GM23338 (cell line): ENCODE data around the gene ATXN7. TPM values are rescaled to one million over a fixed set of nuclear protein-coding genes. Genes with fewer than 3 reads are reported as not detected.

Source experiments
- ATAC-seq: fragments of 200-7000 bp; cut with Tn5 transposase; 3 replicates; pipeline ENCODE4 v1.9.1; 2020
- DNase-seq: peaks from one replicate; pipeline ENCODE4 v3.0.0-alpha.2; 2015; ENCODE audit warnings: low spot score
- H2AFZ ChIP-seq: fragments of 200-600 bp; sonication (generic); 2 replicates; pipeline ENCODE4 v1.8.0; 2016; ENCODE audit warnings: antibody characterized with exemption, mild to moderate bottlenecking, moderate library complexity
- H3F3A ChIP-seq: fragments of 200-600 bp; sonication (generic); replicated peaks from 2 replicates; pipeline ENCODE4 v1.8.0; 2017; ENCODE audit warnings: antibody characterized with exemption, mixed run types, low read depth
- H3K27ac ChIP-seq: fragments of 200-600 bp; sonication (generic); 2 replicates; pipeline ENCODE4 v1.6.1; 2016; ENCODE audit warnings: low read depth
- H3K27me3 ChIP-seq: fragments of 200-600 bp; sonication (generic); 2 replicates; pipeline ENCODE4 v1.8.0; 2016; ENCODE audit warnings: mild to moderate bottlenecking, mixed run types, moderate library complexity; ENCODE audit not compliant: insufficient read depth
- H3K36me3 ChIP-seq: fragments of 200-600 bp; sonication (generic); 2 replicates; pipeline ENCODE4 v1.8.0; 2016; ENCODE audit warnings: mild to moderate bottlenecking; ENCODE audit not compliant: insufficient read depth
- H3K4me1 ChIP-seq: fragments of 200-600 bp; sonication (generic); 2 replicates; pipeline ENCODE4 v1.8.0; 2016; ENCODE audit warnings: mild to moderate bottlenecking, moderate library complexity; ENCODE audit not compliant: insufficient read depth
- H3K4me2 ChIP-seq: fragments of 200-600 bp; sonication (generic); 2 replicates; pipeline ENCODE4 v1.7.1; 2017; ENCODE audit warnings: mixed run types
- H3K4me3 ChIP-seq: fragments of 200-600 bp; sonication (generic); 2 replicates; pipeline ENCODE4 v1.6.1; 2016; ENCODE audit warnings: mixed run types
- H3K79me2 ChIP-seq: fragments of 200-600 bp; sonication (generic); replicated peaks from 2 replicates; pipeline ENCODE4 v1.8.0; 2017; ENCODE audit warnings: mild to moderate bottlenecking; ENCODE audit not compliant: insufficient read depth
- H3K9me2 ChIP-seq: fragments of 200-600 bp; sonication (generic); 2 replicates; pipeline ENCODE4 v1.8.0; 2017; ENCODE audit not compliant: insufficient read depth
- H4K20me1 ChIP-seq: fragments of 200-600 bp; sonication (generic); replicated peaks from 2 replicates; pipeline ENCODE4 v1.8.0; 2017; ENCODE audit warnings: mild to moderate bottlenecking; ENCODE audit not compliant: insufficient read depth
- H3K27ac Mint-ChIP-seq: 2 replicates; pipeline ENCODE4 v1.8.0; 2020; ENCODE audit warnings: inconsistent platforms, mild to moderate bottlenecking, moderate library complexity, mixed read lengths
- H3K27me3 Mint-ChIP-seq: 3 replicates; pipeline ENCODE4 v1.8.0; 2022; ENCODE audit warnings: low read depth, mild to moderate bottlenecking, moderate library complexity, mixed read lengths, inconsistent platforms; ENCODE audit not compliant: insufficient read depth, poor library complexity
- H3K36me3 Mint-ChIP-seq: 3 replicates; pipeline ENCODE4 v1.8.0; 2021; ENCODE audit warnings: low read depth, mild to moderate bottlenecking, inconsistent platforms, moderate library complexity, mixed read lengths
- H3K4me1 Mint-ChIP-seq: 3 replicates; pipeline ENCODE4 v1.8.0; 2020; ENCODE audit warnings: mild to moderate bottlenecking, inconsistent platforms, mixed read lengths
- H3K4me3 Mint-ChIP-seq: 3 replicates; pipeline ENCODE4 v1.8.0; 2021; ENCODE audit warnings: moderate library complexity, mild to moderate bottlenecking, inconsistent platforms, mixed read lengths
- H3K9me3 Mint-ChIP-seq: 3 replicates; pipeline ENCODE4 v1.8.0; 2020; ENCODE audit warnings: moderate library complexity, mild to moderate bottlenecking, inconsistent platforms, mixed read lengths
- CREB1 ChIP-seq: fragments of 250-450 bp; sonication (Bioruptor Pico); IDR thresholded peaks from 2 replicates; pipeline ENCODE4 v1.5.0; 2020; ENCODE audit warnings: low read depth, mild to moderate bottlenecking, moderate library complexity
- CTCF ChIP-seq, 2 experiments: fragments of 200-600 bp in 1 of 2; sonication (generic) in 1 of 2; conservative IDR thresholded peaks; 2 replicates each; pipeline versions ENCODE4 v1.5.1 to v1.6.1; 2016 to 2017; ENCODE audit warnings: antibody characterized with exemption in 2 of 2, low read depth in 2 of 2, mild to moderate bottlenecking in 2 of 2, moderate library complexity in 1 of 2
- ETS1 ChIP-seq: IDR thresholded peaks from 2 replicates; pipeline ENCODE4 v1.6.1; 2016; ENCODE audit warnings: antibody characterized with exemption
- EZH2 ChIP-seq: fragments of 200-600 bp; sonication (generic); IDR thresholded peaks from one replicate; pipeline ENCODE4 v1.8.0; 2017; ENCODE audit warnings: antibody characterized with exemption, mild to moderate bottlenecking, low read depth; ENCODE audit not compliant: unreplicated experiment
- POLR2AphosphoS5 ChIP-seq: IDR thresholded peaks from 2 replicates; pipeline ENCODE4 v1.6.1; 2016; ENCODE audit warnings: antibody characterized with exemption, low read depth
- REST ChIP-seq: IDR thresholded peaks from one replicate; pipeline ENCODE4 v1.6.1; 2018; ENCODE audit warnings: antibody characterized with exemption; ENCODE audit not compliant: unreplicated experiment
- ZNF114 ChIP-seq: fragments of 250-450 bp; sonication (Bioruptor Pico); IDR thresholded peaks from 2 replicates; pipeline ENCODE4 v1.5.0; 2020; ENCODE audit warnings: mild to moderate bottlenecking, moderate library complexity
- ZNF331 ChIP-seq: fragments of 250-450 bp; sonication (Bioruptor Pico); IDR thresholded peaks from 2 replicates; pipeline ENCODE4 v1.5.0; 2020; ENCODE audit warnings: low read depth, mild to moderate bottlenecking, moderate library complexity
- polyA plus RNA-seq: library from polyadenylated mRNA; unstranded; fragments of >200 nt; fragmentation: Nextera tagmentation; extraction: Ambion mirVana; gene quantifications from 2 replicates; pipeline ENCODE4 v1.2.1, GENCODE V29; 2016
- total RNA-seq: library from RNA; depleted of rRNA; stranded (reverse); fragments of >200 nt; shearing (Covaris generic); gene quantifications from 2 replicates; pipeline ENCODE4 v1.2.3, GENCODE V29; 2014

Gene ATXN7
- total and polyA plus RNA-seq, 2 experiments from 2014 or later = 4.0 to 17.2 TPM

- H3K4me1 ChIP-seq = peaks cover 13% of the 10 kb centered on the region
Observed at GRCh38 chr3:64029287-64029686, 165.6 kb downstream of the ATXN7 start.

GRCh38 chr3:64030741-64031140, 167.1 kb downstream of the ATXN7 start:
- Histone ChIP-seq H3K9me2 (no peaks in the 10 kb centered on the region), H3F3A (no peaks in the 10 kb centered on the region), H3K4me2 (peak overlapping the region; percentile 50; the same call in 1 of the 2 replicates), H3K27ac (no peak overlapping the region), H3K36me3 (no peaks in the 10 kb centered on the region), H3K27me3 (no peaks in the 10 kb centered on the region), H3K4me3 (no peak overlapping the region), H4K20me1 (no peaks in the 10 kb centered on the region), H3K4me1 (peaks cover 13% of the 10 kb centered on the region), H2AFZ (0 out of 2 replicates have a peak overlapping the region, but pooled peaks have one; percentile 7), H3K79me2 (no peaks in the 10 kb centered on the region)
- Mint-ChIP-seq H3K9me3 (no peaks in the 10 kb centered on the region; the same call in 1 of the 3 replicates), H3K27ac (peak overlapping the region; percentile 71; the same call in 1 of the 2 replicates), H3K27me3 (peaks cover 4% of the 10 kb centered on the region), H3K4me3 (peak overlapping the region; percentile 38; the same call in 2 of the 3 replicates), H3K36me3 (no peaks in the 10 kb centered on the region), H3K4me1 (peaks cover 27% of the 10 kb centered on the region)
- ATAC-seq (peak; percentile 98), DNase-seq (peak; percentile 93)
- TF ChIP-seq ETS1 = peak; percentile 44; the same call in 1 of the 2 replicates
- no peak for TF ChIP-seq EZH2
- peak; percentile 79 to 100 for TF ChIP-seq CTCF (conservative IDR thresholded peaks at IDR 0.05; ENCODE audit: low read depth in 2 of 2)
- no peak for TF ChIP-seq POLR2AphosphoS5
- TF ChIP-seq ZNF114 (CRISPR knock-in tag) = no peak
- TF ChIP-seq CREB1 = peak; percentile 51; the same call in 1 of the 2 replicates

More at GRCh38 chr3:64029287-64029686, 165.6 kb downstream of the ATXN7 start:
- Histone ChIP-seq H2AFZ (peak overlapping the region; percentile 50; the same call in 1 of the 2 replicates), H3K9me2 (no peaks in the 10 kb centered on the region), H3K4me3 (no peak overlapping the region), H4K20me1 (no peaks in the 10 kb centered on the region), H3K79me2 (no peaks in the 10 kb centered on the region), H3K27me3 (no peaks in the 10 kb centered on the region), H3K27ac (no peak overlapping the region), H3K4me2 (no peak overlapping the region), H3F3A (no peaks in the 10 kb centered on the region), H3K36me3 (no peaks in the 10 kb centered on the region)
- DNase-seq = no peak
- Mint-ChIP-seq H3K4me1 (peaks cover 27% of the 10 kb centered on the region), H3K36me3 (no peaks in the 10 kb centered on the region), H3K4me3 (no peak overlapping the region), H3K27me3 (peaks cover 2% of the 10 kb centered on the region), H3K9me3 (no peaks in the 10 kb centered on the region; the same call in 1 of the 3 replicates), H3K27ac (no peak overlapping the region)
- no peak for ATAC-seq
- TF ChIP-seq POLR2AphosphoS5 (no peak), ETS1 (no peak), EZH2 (no peak), ZNF331 (CRISPR knock-in tag) (no peak), REST (no peak)
